HFF-Myc (cell line): Measurements from ENCODE around the gene PSME2.

ENCODE experiments used
- DNase-seq: peaks from one replicate; pipeline ENCODE4 v3.0.0-alpha.2; 2011; ENCODE audit warnings: low read depth; ENCODE audit errors: extremely low read depth
- H3K4me3 ChIP-seq: replicated peaks from 2 replicates; pipeline ENCODE4 v1.5.1; 2011; ENCODE audit warnings: low read depth, mild to moderate bottlenecking, control low read depth, low read length
- CTCF ChIP-seq: IDR thresholded peaks from 2 replicates; pipeline ENCODE4 v1.5.1; 2012; ENCODE audit warnings: mild to moderate bottlenecking, low read depth, low read length, control low read depth; ENCODE audit errors: missing control alignments

PSME2 gene

GRCh38 chr14:24179294-24179960, 33.0 kb upstream of the PSME2 start:
- DNase-seq = no peak
- H3K4me3 ChIP-seq = no peak overlapping the region
- TF ChIP-seq CTCF = no peak

GRCh38 chr14:24178399-24179178, 32.2 kb upstream of the PSME2 start:
- DNase-seq = no peak
- H3K4me3 ChIP-seq = no peak overlapping the region
- no peak for TF ChIP-seq CTCF

- DNase-seq = no peak
- no peak for TF ChIP-seq CTCF
- no peak overlapping the region for H3K4me3 ChIP-seq
Observed at GRCh38 chr14:24177891-24178290, 31.5 kb upstream of the PSME2 start.

- TF ChIP-seq CTCF = no peak
- H3K4me3 ChIP-seq = no peak overlapping the region
- DNase-seq = no peak
Observed at GRCh38 chr14:24177041-24177825, 30.8 kb upstream of the PSME2 start.

GRCh38 chr14:24176599-24176998, 30.2 kb upstream of the PSME2 start:
- H3K4me3 ChIP-seq = no peak overlapping the region
- TF ChIP-seq CTCF = no peak
- no peak for DNase-seq

GRCh38 chr14:24172871-24173281, 26.5 kb upstream of the PSME2 start:
- H3K4me3 ChIP-seq = no peak overlapping the region
- no peak for DNase-seq
- TF ChIP-seq CTCF = no peak
